ENCODE data around the gene CADPS2.

GRCh38 chr7:122676466-122676865 is 209.8 kb downstream of the CADPS2 start:
- no peak for TF ChIP-seq CTCF (IDR thresholded peaks at IDR 0.05)
- TF ChIP-seq POLR2AphosphoS5 (IDR thresholded peaks at IDR 0.05) = no peak
- no peak for TF ChIP-seq POLR2A (IDR thresholded peaks at IDR 0.05)
